NCI-H460 (cell line): ENCODE results near the gene SAMD9L. TPM values are rescaled to one million over a fixed set of nuclear protein-coding genes. Genes with fewer than 3 reads are reported as not detected.
"Not testable (repeated sequence)": the region's sequence is repeated elsewhere in the genome, so short reads cannot be mapped to it uniquely, and the experiment has no call there.

Experiments used
- DNase-seq: peaks from one replicate; pipeline ENCODE4 v3.0.0-alpha.2; 2016; ENCODE audit warnings: low read depth; ENCODE audit errors: extremely low read depth
- total RNA-seq: library from RNA; depleted of rRNA; stranded (reverse); fragments of >200 nt; shearing (Covaris generic); gene quantifications from 2 replicates; pipeline ENCODE4 v1.2.3, GENCODE V29; 2014

The SAMD9L gene
- total RNA-seq, 1 experiment from 2014 or later: 4.7 TPM

- peak; percentile 1 for DNase-seq
Measured at GRCh38 chr7:93146472-93147141, 1.6 kb downstream of the SAMD9L start.

GRCh38 chr7:93146036-93146435 lies 2.1 kb downstream of the SAMD9L start:
- no peak for DNase-seq

DNA sequence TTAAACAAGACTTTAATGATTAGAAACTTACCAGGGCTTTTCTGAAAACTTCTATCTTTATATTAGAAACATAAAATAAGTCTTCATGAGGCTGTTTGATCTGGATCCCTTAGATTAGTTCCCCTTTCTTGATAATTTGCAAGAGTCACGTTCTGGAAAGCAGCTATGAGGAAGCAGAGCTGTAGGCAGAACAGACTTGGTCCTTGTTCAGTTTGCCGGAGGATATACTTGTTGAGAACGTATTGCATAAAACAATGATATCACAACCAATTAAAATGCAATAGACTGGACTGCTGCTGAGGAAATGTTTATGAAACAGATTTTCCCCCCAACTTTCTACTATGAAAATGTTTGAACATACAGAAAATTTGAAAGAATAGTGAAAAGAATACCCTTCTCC lies 2.8 kb downstream of the SAMD9L start:
- DNase-seq: no peak

DNA sequence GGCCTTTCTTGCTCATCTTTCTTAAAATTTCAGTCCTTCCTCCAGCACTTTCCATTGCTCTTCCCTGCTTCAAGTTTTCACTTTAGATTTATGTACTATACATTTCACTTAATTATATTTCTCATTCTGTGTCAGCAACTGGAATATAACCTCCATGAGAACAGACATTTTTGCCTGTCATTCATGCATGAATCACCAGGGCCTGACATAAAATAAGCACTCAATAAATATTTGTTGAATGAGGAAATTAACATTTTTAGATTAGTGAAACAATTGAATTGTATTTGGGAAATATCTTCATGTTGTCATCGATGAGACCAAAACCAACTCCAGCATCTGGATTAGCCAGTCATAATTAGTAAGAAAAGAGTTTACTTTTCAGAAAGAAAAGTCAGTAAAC lies 6.1 kb downstream of the SAMD9L start:
- no peak for DNase-seq

DNA sequence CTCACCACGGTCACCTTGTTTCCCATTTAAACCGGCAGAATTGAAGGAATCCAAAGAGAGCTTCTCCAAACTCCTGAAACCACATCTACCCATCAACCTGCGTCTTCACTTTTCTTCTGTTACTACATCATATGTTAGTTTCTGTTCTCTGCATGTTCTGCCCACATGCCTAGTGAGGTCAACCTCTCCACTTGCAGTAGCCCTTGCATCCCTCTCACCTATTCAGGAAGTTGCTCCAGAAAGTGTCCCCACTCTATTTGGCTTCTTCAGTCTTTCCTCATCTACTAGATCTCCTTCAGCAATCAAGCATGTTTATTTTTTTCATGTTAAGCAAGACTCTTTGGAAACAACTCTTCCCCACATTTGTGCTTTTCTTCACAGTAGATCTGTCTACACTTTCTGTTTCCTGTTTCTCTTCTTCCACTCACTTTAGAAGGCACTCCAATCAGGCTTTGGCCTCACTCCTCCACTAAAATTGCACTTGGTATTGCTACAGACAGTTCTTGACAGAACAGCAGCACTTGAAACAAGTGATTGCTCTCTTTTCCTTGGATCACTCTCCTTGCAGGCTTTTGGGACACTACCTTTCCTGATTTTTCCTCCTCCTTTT lies 7.5 kb downstream of the SAMD9L start:
- DNase-seq: no peak

GRCh38 chr7:93138576-93138975 lies 9.6 kb downstream of the SAMD9L start:
- DNase-seq: no peak

- no peak for DNase-seq
Measured at GRCh38 chr7:93133005-93133404, 15.2 kb downstream of the SAMD9L start.

- DNase-seq: no peak
Measured at GRCh38 chr7:93132216-93132615, 16.0 kb downstream of the SAMD9L start.

- DNase-seq: not testable (repeated sequence)
Measured at GRCh38 chr7:93126954-93127353, 21.2 kb downstream of the SAMD9L start.

DNA sequence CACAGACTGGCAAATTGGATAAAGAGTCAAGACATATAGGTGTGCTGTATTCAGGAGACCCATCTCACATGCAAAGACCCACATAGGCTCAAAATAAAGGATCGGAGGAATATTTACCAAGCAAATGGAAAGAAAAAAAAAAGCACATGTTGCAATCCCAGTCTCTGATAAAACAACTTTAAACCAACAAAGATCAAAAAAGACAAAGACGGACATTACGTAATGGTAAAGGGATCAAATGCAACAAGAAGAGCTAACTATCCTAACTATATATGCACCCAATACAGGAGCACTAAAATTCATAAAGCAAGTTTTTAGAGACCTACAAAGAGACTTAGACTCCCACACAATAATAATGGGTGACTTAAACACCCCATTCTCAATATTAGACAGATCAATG lies 24.7 kb downstream of the SAMD9L start:
- not testable (repeated sequence) for DNase-seq

GRCh38 chr7:93120592-93121549 lies 27.3 kb downstream of the SAMD9L start:
- DNase-seq: no peak

- DNase-seq: no peak
Measured at GRCh38 chr7:93119191-93119905, 28.8 kb downstream of the SAMD9L start.

GRCh38 chr7:93117852-93118530 lies 30.2 kb downstream of the SAMD9L start, which contains the start of gene SAMD9:
SAMD9 (minus strand) TSS chr7:93117979; CDS start chr7:93106097, 11,882 bp downstream.
- DNase-seq: peak; percentile 43

- no peak for DNase-seq
Measured at GRCh38 chr7:93117327-93117726, 30.9 kb downstream of the SAMD9L start.

DNA sequence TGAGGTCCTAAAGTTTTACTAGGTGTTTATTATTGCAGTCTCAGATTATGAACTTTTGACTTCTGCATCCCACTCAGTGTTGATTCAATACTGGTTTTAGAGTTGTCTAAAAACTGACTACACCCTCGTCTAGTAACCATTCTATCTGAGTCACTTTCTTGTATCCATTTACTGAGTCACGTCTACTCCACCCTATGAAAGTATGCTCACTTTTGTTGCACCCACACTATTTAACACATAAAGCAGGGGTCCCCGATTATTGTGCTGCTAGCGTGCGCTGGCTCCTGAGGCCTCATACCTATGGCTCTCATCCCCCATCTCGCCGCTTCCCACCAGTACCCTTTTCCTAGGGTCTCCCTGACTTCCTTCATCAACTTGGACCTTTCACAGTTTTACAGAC lies 32.4 kb downstream of the SAMD9L start:
- DNase-seq: peak; percentile 6

DNA sequence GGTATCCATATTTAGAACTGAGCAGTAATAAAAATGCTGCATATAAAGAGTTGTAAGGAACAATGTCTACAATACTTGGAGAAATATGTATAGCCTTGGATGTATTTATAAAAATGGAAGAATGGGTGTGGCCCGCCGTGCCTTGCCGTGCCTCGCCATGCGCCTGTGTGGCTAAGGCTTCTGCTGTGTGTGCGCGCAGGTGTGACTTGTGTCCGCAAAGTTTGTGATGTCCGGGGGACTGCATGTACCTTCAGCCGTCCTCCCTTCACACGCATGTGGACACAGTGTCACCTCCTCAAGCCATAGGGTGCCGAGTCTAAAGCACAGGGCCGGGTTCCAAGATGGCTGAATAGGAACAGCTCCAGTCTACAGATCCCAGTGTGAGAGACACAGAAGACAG lies 40.2 kb downstream of the SAMD9L start:
- no peak for DNase-seq

- DNase-seq: no peak
Measured at GRCh38 chr7:93097388-93097787, 50.8 kb downstream of the SAMD9L start.

GRCh38 chr7:93092757-93093370 lies 55.3 kb downstream of the SAMD9L start:
- DNase-seq: no peak
